ENCODE measurements around the gene DMTF1. TPM values are rescaled to one million over a fixed set of nuclear protein-coding genes. Genes with fewer than 3 reads are reported as not detected.

DMTF1 gene
- total and polyA plus RNA-seq, 10 donors = 23.2 to 190 (median 119) TPM

GRCh38 chr7:87217983-87218653 is 65.9 kb downstream of the DMTF1 start:
- DNase-seq = no peak
- no peaks in the 10 kb centered on the region for H3K36me3 ChIP-seq
- peak overlapping the region; percentile 80 to 98 (median 92) for H3K27ac ChIP-seq
- peaks cover 14 to 74% (median 68%) of the 10 kb centered on the region in 6 donors for H3K4me1 ChIP-seq
- 49 to 56% (median 54%) methylated on average over 9 of the region's 9 CpGs for WGBS, 5 donors
- peak overlapping the region; percentile 67 to 98 (median 94) for H3K4me3 ChIP-seq
- no peaks in the 10 kb centered on the region for H3K9me3 ChIP-seq
- peaks cover 0 to 25% (median 0%) of the 10 kb centered on the region in 7 donors for H3K27me3 ChIP-seq (replicated peaks in 1 of 7)
- TF ChIP-seq POLR2AphosphoS5 (IDR thresholded peaks at IDR 0.05) (no peak), CTCF (IDR thresholded peaks at IDR 0.05 in 8 of 11, conservative IDR thresholded peaks at IDR 0.05 in 3 of 11) (no peak), POLR2A (IDR thresholded peaks at IDR 0.05) (no peak)
- intact Hi-C loops (cut with DNase I; ENCODE audit: low total_unique reads) = no loop called here

DNA sequence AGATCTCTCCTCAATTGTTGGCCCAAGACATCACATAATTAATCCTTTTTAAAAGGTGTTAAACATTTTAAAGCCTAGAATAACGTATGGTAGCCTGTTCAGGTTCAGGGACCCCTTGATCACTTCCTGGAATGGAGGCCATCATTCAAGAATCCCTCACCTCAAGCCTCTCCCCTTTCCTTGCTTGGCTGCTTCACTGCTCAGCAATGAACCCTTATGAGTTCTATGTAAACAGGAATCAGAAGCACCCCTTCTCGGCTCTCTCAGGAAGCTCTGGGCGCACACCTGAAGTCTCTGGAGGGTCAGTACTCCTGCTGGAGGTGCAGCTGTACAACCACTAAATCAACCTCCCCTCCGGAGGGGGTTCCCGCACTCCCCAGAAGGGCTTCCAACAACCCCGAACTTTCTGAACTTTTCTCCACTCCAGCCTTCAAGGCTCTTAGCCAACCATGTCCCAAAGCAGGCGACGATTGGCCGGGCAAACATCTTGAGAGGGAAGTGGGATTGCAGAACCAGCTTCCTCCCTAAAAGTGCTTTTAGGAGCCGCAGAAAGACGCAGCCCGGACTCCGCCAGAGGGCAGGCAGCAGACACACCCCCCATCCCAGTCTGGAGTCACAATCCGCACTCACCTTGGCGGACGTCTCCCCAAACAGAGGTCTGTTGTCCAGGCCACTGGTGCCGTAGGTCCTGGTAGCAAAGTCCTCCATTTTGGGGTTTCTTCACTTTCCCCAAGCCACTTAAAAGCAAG is 66.7 kb downstream of the DMTF1 start:
- no peaks in the 10 kb centered on the region for H3K36me3 ChIP-seq
- peaks cover 6 to 65% (median 59%) of the 10 kb centered on the region in 6 donors for H3K4me1 ChIP-seq
- TF ChIP-seq POLR2AphosphoS5 (IDR thresholded peaks at IDR 0.05) (peak in 1 of 3 donors; percentile 81), CTCF (IDR thresholded peaks at IDR 0.05 in 8 of 11, conservative IDR thresholded peaks at IDR 0.05 in 3 of 11) (no peak), POLR2A (IDR thresholded peaks at IDR 0.05) (peak in 1 of 3 donors; percentile 11)
- intact Hi-C loops (cut with DNase I; ENCODE audit: low total_unique reads) = no loop called here
- WGBS, 5 donors = 0 to 2% (median 1%) methylated on average over 13 to 17 of the region's 17 CpGs
- peak overlapping the region; percentile 80 to 98 (median 92) for H3K27ac ChIP-seq
- H3K4me3 ChIP-seq = peak overlapping the region; percentile 67 to 98 (median 94)
- DNase-seq = peak; percentile 89
- peaks cover 0 to 25% (median 0%) of the 10 kb centered on the region in 7 donors for H3K27me3 ChIP-seq (replicated peaks in 1 of 7)
- no peaks in the 10 kb centered on the region for H3K9me3 ChIP-seq

GRCh38 chr7:87219545-87220025 is 67.3 kb downstream of the DMTF1 start, which contains the start of gene TMEM243:
TSS of gene TMEM243 (minus strand) at chr7:87219732. CDS start at chr7:87219503, 229 bp downstream.
- WGBS, 5 donors = 0 to 1% (median 1%) methylated on average over 40 to 41 of the region's 41 CpGs

More at GRCh38 chr7:87219545-87220025, 67.3 kb downstream of the DMTF1 start, which contains the start of gene TMEM243:
- TF ChIP-seq POLR2A (IDR thresholded peaks at IDR 0.05) (peak; percentile 37 to 90 (median 84)), POLR2AphosphoS5 (IDR thresholded peaks at IDR 0.05) (peak; percentile 96 to 98 (median 97)), CTCF (IDR thresholded peaks at IDR 0.05 in 8 of 11, conservative IDR thresholded peaks at IDR 0.05 in 3 of 11) (peak in 10 of 11 experiments; percentile 16 to 63 (median 41))
- H3K27me3 ChIP-seq (replicated peaks in 1 of 7) = peaks cover 0 to 25% (median 0%) of the 10 kb centered on the region in 7 donors
- peak; percentile 98 for DNase-seq
- H3K4me1 ChIP-seq = peaks cover 6 to 59% (median 53%) of the 10 kb centered on the region in 6 donors
- peak within 1 kb of the TSS; percentile 67 to 98 (median 94) for H3K4me3 ChIP-seq
- peak within 1 kb of the TSS; percentile 80 to 98 (median 92) for H3K27ac ChIP-seq
- no peaks in the 10 kb centered on the region for H3K36me3 ChIP-seq
- intact Hi-C loops (cut with DNase I; ENCODE audit: low total_unique reads) = loop anchor here (5.0 to 10.0 kb wide), 2 partner anchors 72 to 165 kb away; partner anchors contain the start of gene ELAPOR2
- no peaks in the 10 kb centered on the region for H3K9me3 ChIP-seq
